Pancreas (tissue), 10 donors: ENCODE data around the gene ENOPH1. TPM values are rescaled to one million over a fixed set of nuclear protein-coding genes. Genes with fewer than 3 reads are reported as not detected.

Source experiments
- ATAC-seq, 4 donors: fragments of 200-7000 bp; cut with Tn5 transposase; one replicate each; pipeline versions ENCODE4 v1.8.0 to v1.9.1; 2020; ENCODE audit warnings: mild to moderate bottlenecking in 4 of 4, moderate library complexity in 4 of 4
- DNase-seq, 6 donors: peaks; one replicate each; pipeline ENCODE4 v3.0.0-alpha.2; 2020
- FAIRE-seq: peaks from 2 replicates; lab custom pipeline; 2012; peaks lifted over from hg19 to GRCh38; lab: Jason Lieb, UNC
- H3K27ac ChIP-seq, 4 donors: fragments of 200-600 bp; sonication (generic); 1 replicate in 3 of 4; 2 replicates in 1 of 4; pipeline versions ENCODE4 v1.5.0 to v1.8.0; 2020
- H3K27me3 ChIP-seq, 4 donors: fragments of 200-600 bp; one replicate each; pipeline ENCODE4 v1.8.0; 2021
- H3K36me3 ChIP-seq, 3 donors: fragments of 200-600 bp; sonication (generic) in 1 of 3; one replicate each; pipeline versions ENCODE4 v1.5.0 to v1.8.0; 2020 to 2021
- H3K4me1 ChIP-seq, 3 donors: fragments of 200-600 bp; one replicate each; pipeline ENCODE4 v1.8.0; 2021
- H3K4me3 ChIP-seq, 4 donors: fragments of 200-600 bp; sonication (generic) in 2 of 4; one replicate each; pipeline versions ENCODE4 v1.5.0 to v1.8.0; 2020 to 2021
- H3K9me3 ChIP-seq, 4 donors: fragments of 200-600 bp; one replicate each; pipeline ENCODE4 v1.8.0; 2021
- CTCF ChIP-seq, 4 donors: fragments of 200-600 bp; sonication (generic) in 3 of 4; IDR thresholded peaks; one replicate each; pipeline versions ENCODE4 v1.5.0 to v1.8.0; 2021; ENCODE audit warnings: antibody characterized with exemption in 4 of 4
- WGBS, 2 donors: extraction: QIAGEN DNeasy Blood & Tissue Kit; methylation state at CpG; one replicate each; pipeline ENCODE4 v1.1.7; 2013; 5-methylcytosine and 5-hydroxymethylcytosine counted together
- intact Hi-C, 3 donors: fragments of 100-400 bp; cut with DNase I; formaldehyde crosslinking; loops; one replicate each; pipeline versions ENCODE4 v1.11.1 to v1.14.2; 2022
- polyA plus RNA-seq, 2 donors: library from polyadenylated mRNA; stranded (reverse); fragments of 200-250 nt; gene quantifications; one replicate each; pipeline ENCODE4 v1.2.3, GENCODE V29; 2013
- total RNA-seq, 6 donors: library from RNA; stranded (reverse); fragmentation: NEBNext Ultra II Directional in 4 of 6; extraction: Animal tissue kit (Norgen Biotek cat#: 25700) in 4 of 6; gene quantifications; one replicate each; pipeline versions ENCODE4 v1.2.1 to v1.2.4, GENCODE V29; 2021 to 2023
- donor health status: healthy with polysubstance abuse.
- donor health status: DM: no; HTN: no; CAD: no; lungs with moderate emphysema.
- donor health status: DM: no; HTN: no; CAD: no.
- donor health status: control.
- donor health status: control.
- donor health status: Bipolar disorder and iron deficiency.
- donor health status: DM: yes; HTN: yes; CAD: no.
- donor health status: DM: no; HTN: no; CAD: no.
- donor health status: DM: no; HTN: no; CAD: no.
- donor health status: DM: yes; HTN: yes; CAD: no.

Gene ENOPH1
- total and polyA plus RNA-seq, 8 donors, result 8.4 to 24.4 (median 14.0) TPM

- FAIRE-seq (no peak), ATAC-seq (peak in 2 of 4 donors; percentile 1 to 9), DNase-seq (no peak)
- peak overlapping the region; percentile 96 to 98 (median 96) for H3K27ac ChIP-seq
- 0 to 1% methylated on average over 49 to 58 of the region's 58 CpGs for WGBS, 2 donors
- H3K4me3 ChIP-seq, result peak overlapping the region; percentile 86 to 96 (median 91)
- TF ChIP-seq CTCF (IDR thresholded peaks at IDR 0.05), result no peak
- intact Hi-C loops, result loop anchor here in 2 of 3 donors (5.0 to 10.0 kb wide), 2 partner anchors 52 to 55 kb away; partner anchors contain the start of gene HNRNPD (in 1 of the 2)
- no peaks in the 10 kb centered on the region for H3K9me3 ChIP-seq
- H3K4me1 ChIP-seq, result peaks cover 9 to 36% (median 16%) of the 10 kb centered on the region in 3 donors
- H3K27me3 ChIP-seq, result no peaks in the 10 kb centered on the region
- H3K36me3 ChIP-seq, result peaks cover 4 to 25% (median 15%) of the 10 kb centered on the region in 3 donors
These were observed 630 bp upstream of the ENOPH1 start for GRCh38 chr4:82429728-82430192.

GRCh38 chr4:82430964-82431745 is 765 bp downstream of the ENOPH1 start:
- FAIRE-seq (no peak), ATAC-seq (peak; percentile 18 to 35 (median 28)), DNase-seq (peak; percentile 46 to 81 (median 58))
- TF ChIP-seq CTCF (IDR thresholded peaks at IDR 0.05), result no peak
- WGBS, 2 donors, result 2 to 3% methylated on average over 33 of the region's 33 CpGs
- Histone ChIP-seq H3K4me3 (peak overlapping the region; percentile 86 to 96 (median 91)), H3K27ac (peak overlapping the region; percentile 96 to 98 (median 96)), H3K27me3 (no peaks in the 10 kb centered on the region), H3K36me3 (peaks cover 0 to 13% (median under 1%) of the 10 kb centered on the region in 3 donors), H3K4me1 (peaks cover 9 to 36% (median 16%) of the 10 kb centered on the region in 3 donors), H3K9me3 (no peaks in the 10 kb centered on the region)
- intact Hi-C loops, result no loop called here

GRCh38 chr4:82431831-82432230 is 1.4 kb downstream of the ENOPH1 start:
- FAIRE-seq (no peak), ATAC-seq (no peak), DNase-seq (no peak)
- 92 to 94% methylated on average over 4 of the region's 4 CpGs for WGBS, 2 donors
- H3K36me3 ChIP-seq, result peaks cover 0 to 6% (median 0%) of the 10 kb centered on the region in 3 donors
- H3K4me1 ChIP-seq, result peaks cover 6 to 29% (median 13%) of the 10 kb centered on the region in 3 donors
- H3K27me3 ChIP-seq, result no peaks in the 10 kb centered on the region
- peak overlapping the region in 1 of 4 donors; percentile 96 for H3K4me3 ChIP-seq
- H3K27ac ChIP-seq, result no peak overlapping the region
- intact Hi-C loops, result no loop called here
- no peak for TF ChIP-seq CTCF (IDR thresholded peaks at IDR 0.05)
- H3K9me3 ChIP-seq, result no peaks in the 10 kb centered on the region

- Histone ChIP-seq H3K4me3 (no peak overlapping the region), H3K4me1 (peaks cover 0 to 22% (median 7%) of the 10 kb centered on the region in 3 donors), H3K36me3 (no peaks in the 10 kb centered on the region), H3K27me3 (no peaks in the 10 kb centered on the region), H3K27ac (no peak overlapping the region), H3K9me3 (no peaks in the 10 kb centered on the region)
- no peak for FAIRE-seq
- no peak for DNase-seq
- intact Hi-C loops, result no loop called here
- WGBS, 2 donors, result 87 to 88% methylated on average over 18 of the region's 18 CpGs
- TF ChIP-seq CTCF (IDR thresholded peaks at IDR 0.05), result no peak
- no peak for ATAC-seq
These were observed 2.2 kb downstream of the ENOPH1 start for GRCh38 chr4:82432596-82432995.
